HepG2 (cell line): ENCODE data around the gene SLC15A3. TPM values are rescaled to one million over a fixed set of nuclear protein-coding genes. Genes with fewer than 3 reads are reported as not detected.

Source experiments
- CREB1 ChIP-seq, 2 experiments: fragments of 450-650 bp in 1 of 2; IDR thresholded peaks; 2 replicates each; pipeline ENCODE4 v1.6.1; 2016 to 2017; ENCODE audit warnings: control low read depth in 1 of 2, mild to moderate bottlenecking in 1 of 2, missing compliant biosample characterization in 1 of 2, missing genetic modification characterization in 1 of 2
- CREB3 ChIP-seq: sonication (generic); formaldehyde crosslinking; IDR thresholded peaks from 2 replicates; pipeline ENCODE4 v1.5.0; 2020; ENCODE audit warnings: missing genetic modification reagents
- ESRRA ChIP-seq: sonication (generic); formaldehyde crosslinking; IDR thresholded peaks from 2 replicates; pipeline ENCODE4 v1.5.1; 2020; ENCODE audit warnings: mild to moderate bottlenecking, low read depth, missing genetic modification reagents
- GMEB2 ChIP-seq: IDR thresholded peaks from 2 replicates; pipeline ENCODE4 v1.6.1; 2016; ENCODE audit warnings: missing biosample characterization, missing genetic modification reagents, low read depth
- MYPOP ChIP-seq: sonication (generic); formaldehyde crosslinking; IDR thresholded peaks from 2 replicates; pipeline ENCODE4 v1.8.1; 2023; ENCODE audit warnings: mild to moderate bottlenecking, moderate library complexity, missing genetic modification reagents
- THAP9 ChIP-seq: sonication (generic); formaldehyde crosslinking; IDR thresholded peaks from 2 replicates; pipeline ENCODE4; 2020; ENCODE audit warnings: missing genetic modification reagents, mild to moderate bottlenecking, borderline replicate concordance
- ZBTB34 ChIP-seq: sonication (generic); formaldehyde crosslinking; IDR thresholded peaks from 2 replicates; pipeline ENCODE4 v1.8.0; 2022; ENCODE audit warnings: mild to moderate bottlenecking, missing genetic modification reagents
- ZGPAT ChIP-seq: IDR thresholded peaks from 2 replicates; pipeline ENCODE4 v1.6.1; 2016; ENCODE audit warnings: mild to moderate bottlenecking
- ZNF292 ChIP-seq: sonication (generic); formaldehyde crosslinking; IDR thresholded peaks from 2 replicates; pipeline ENCODE4 v1.8.1; 2022; ENCODE audit warnings: mild to moderate bottlenecking, low read depth, missing genetic modification reagents, borderline replicate concordance
- ZNF296 ChIP-seq: sonication (generic); formaldehyde crosslinking; conservative IDR thresholded peaks from 2 replicates; pipeline ENCODE4 v1.5.0; 2020; ENCODE audit warnings: mild to moderate bottlenecking, missing genetic modification reagents
- polyA plus RNA-seq, 8 experiments: library from polyadenylated mRNA; depleted of rRNA in 3 of 8; stranded (reverse) in 7 of 8; unstranded in 1 of 8; fragments of >200 nt; fragmentation: Illumina TruSeq in 4 of 8; extraction: Trizol in 4 of 8; gene quantifications; 2 replicates each; pipeline versions ENCODE4 v1.2.1 to v1.2.3, GENCODE V29; 2011 to 2016; ENCODE audit warnings: low read depth in 4 of 8, missing spikeins in 1 of 8, mixed read lengths in 1 of 8; ENCODE audit not compliant: insufficient read depth in 1 of 8
- total RNA-seq, 5 experiments: library from RNA; depleted of rRNA; stranded (reverse); fragments of >200 nt; fragmentation: Illumina TruSeq; extraction: Trizol; gene quantifications; 2 replicates each; pipeline ENCODE4 v1.2.3, GENCODE V29; 2016; ENCODE audit warnings: low read depth in 1 of 5

SLC15A3 gene
- total and polyA plus RNA-seq, 2 of the 13 experiments (the other 11 are each of a cell fraction or from before 2014, with no cell fraction given) = 0.45 to 0.77 TPM

- TF ChIP-seq ESRRA (CRISPR knock-in tag) (peak; percentile 72), GMEB2 (CRISPR knock-in tag) (no peak), CREB3 (CRISPR knock-in tag) (no peak), CREB1 (IDR thresholded peaks at IDR 0.05) (peak; percentile 50), CREB1 (CRISPR knock-in tag; IDR thresholded peaks at IDR 0.05) (peak; percentile 83), ZGPAT (peak; percentile 88), ZNF292 (CRISPR knock-in tag) (no peak), THAP9 (peak; percentile 42; the same call in 1 of the 2 replicates), MYPOP (peak; percentile 90; the same call in 1 of the 2 replicates), ZBTB34 (CRISPR knock-in tag) (0 out of 2 replicates have a peak, but pooled peaks have one; percentile 20), ZNF296 (no peak)
These were observed 45.6 kb downstream of the SLC15A3 start, which contains the start of gene PRPF19 (continued) for GRCh38 chr11:60906132-60906972.
